ELF-1 (cell line): ENCODE measurements around the gene CEP57.
A peak's percentile ranks its signal among the peaks of the same experiment; 100 is the strongest.
"Not testable (repeated sequence)": the region's sequence is repeated elsewhere in the genome, so short reads cannot be mapped to it uniquely, and the experiment has no call there.

Experiments
- DNase-seq: peaks from one replicate; pipeline ENCODE4 v3.0.0-alpha.2; 2016; ENCODE audit warnings: low read depth, low spot score

CEP57 gene

GRCh38 chr11:95796501-95796900 is 6.2 kb downstream of the CEP57 start:
- DNase-seq: no peak

DNA sequence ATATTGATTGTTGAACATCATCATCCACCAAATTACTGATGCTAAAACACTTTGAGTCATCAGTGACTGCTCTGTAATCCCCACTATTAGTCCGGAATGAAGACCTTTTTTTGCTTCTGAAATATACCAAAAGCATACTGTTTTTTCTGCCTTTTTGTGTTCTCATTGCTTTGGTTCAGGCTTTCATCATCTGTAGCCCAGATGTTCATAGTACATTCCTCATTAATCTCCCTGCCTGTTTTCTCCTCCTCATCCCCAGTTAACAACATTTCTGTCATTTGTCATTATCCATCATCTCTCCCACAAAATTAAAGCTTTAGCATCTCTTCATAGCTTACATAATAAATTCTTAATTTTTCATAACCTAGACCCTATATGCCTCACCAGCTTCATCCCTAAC is 9.2 kb downstream of the CEP57 start:
- DNase-seq: no peak

DNA sequence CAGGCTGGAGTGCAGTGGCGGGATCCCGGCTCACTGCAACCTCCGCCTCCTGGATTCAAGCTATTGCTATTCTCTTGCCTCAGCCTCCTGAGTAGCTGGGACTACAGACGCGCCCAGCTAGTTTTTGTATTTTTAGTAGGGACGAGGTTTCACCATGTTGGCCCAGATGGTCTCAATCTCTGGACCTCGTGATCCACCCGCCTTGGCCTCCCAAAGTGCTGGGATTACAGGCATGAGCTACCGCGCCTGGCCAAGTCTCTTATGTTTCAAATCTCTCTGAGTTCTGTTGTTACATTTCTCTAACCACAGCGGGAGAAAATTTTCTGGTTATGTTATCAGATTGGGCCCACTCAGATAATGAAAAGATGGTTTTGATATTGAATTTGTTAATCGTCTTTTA is 10.1 kb downstream of the CEP57 start:
- DNase-seq: no peak

GRCh38 chr11:95802806-95803205 is 12.5 kb downstream of the CEP57 start:
- DNase-seq: no peak

- DNase-seq: no peak
Observed at GRCh38 chr11:95803973-95804372, 13.7 kb downstream of the CEP57 start.

DNA sequence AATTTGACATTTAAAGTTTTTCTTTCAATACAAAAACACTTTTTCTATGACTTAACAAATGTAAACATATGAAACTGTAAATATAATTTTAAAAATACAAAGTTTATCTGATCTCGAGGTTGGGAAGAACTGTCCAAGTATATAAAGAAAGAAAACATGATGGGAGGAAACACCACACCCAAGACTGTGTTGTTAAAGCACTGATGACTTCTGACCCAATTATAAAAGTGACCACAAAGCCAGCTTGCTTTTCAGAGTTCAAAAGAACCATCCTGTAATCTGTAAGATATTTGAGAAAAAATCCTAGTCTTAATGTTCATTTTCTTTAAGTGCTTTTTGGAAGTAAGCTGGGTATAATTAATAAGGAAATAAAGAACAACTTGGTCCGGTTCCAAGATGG is 15.6 kb downstream of the CEP57 start:
- DNase-seq: no peak

DNA sequence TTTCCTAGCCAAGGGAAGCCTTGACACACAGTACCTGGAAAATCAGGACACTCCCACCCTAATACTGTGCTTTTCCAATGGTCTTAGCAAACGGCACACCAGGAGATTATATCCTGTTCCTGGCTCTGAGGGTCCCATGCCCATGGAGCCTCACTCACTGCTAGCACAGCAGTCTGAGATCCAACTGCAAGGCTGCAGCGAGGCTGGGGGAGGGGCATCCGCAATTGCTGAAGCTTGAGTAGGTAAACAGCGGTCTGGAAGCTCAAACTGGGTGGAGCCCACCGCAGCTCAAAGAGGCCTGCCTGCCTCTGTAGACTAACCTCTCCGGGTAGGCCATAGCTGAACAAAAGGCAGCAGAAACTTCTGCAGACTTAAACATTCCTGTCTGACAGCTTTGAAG is 16.2 kb downstream of the CEP57 start:
- not testable (repeated sequence) for DNase-seq

DNA sequence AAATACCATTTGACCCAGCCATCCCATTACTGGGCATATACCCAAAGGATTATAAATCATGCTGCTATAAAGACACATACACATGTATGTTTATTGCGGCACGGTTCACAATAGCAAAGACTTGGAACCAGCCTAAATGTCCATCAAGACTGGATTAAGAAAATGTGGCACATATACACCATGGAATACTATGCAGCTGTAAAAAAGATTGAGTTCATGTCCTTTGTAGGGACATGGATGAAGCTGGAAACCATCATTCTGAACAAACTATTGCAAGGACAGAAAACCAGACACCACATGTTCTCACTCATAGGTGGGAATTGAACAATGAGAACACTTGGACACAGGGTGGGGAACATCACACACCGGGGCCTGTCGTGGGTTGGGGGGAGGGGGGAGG is 20.8 kb downstream of the CEP57 start:
- not testable (repeated sequence) for DNase-seq

DNA sequence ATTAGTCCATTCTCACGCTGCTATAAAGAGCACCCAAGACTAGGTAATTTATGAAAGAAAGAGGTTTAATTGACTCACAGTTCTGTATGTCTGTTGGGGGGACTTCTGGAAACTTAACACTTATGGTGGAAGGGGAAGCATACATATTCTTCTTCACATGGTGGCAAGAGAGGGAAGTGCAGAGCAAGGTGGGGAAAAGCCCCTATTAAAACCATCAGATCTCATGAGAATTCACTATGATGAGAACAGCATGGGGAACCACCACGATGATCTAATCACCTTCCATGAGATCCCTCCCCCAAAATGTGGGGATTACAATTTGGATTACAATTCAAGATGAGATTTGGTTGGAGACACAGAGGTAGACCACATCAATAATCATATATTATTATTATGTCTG is 25.7 kb downstream of the CEP57 start:
- no peak for DNase-seq

DNA sequence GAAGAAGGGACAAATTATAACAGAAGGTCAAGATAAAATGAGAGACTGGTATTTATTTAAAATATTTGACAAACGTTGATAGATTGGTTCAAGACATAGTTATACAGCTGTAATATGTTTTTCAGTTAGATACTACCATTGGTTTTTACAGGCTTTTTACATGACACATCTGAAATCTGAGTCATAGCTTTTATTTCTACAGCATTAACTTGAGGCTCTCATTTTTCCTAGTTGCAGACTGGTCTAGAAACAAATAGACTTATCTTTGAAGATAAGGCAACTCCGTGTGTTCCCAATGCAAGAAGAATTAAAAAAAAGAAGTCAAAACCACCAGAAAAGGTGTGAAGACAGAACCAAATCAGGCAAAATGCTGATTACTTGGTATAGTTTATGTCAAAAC is 31.3 kb downstream of the CEP57 start:
- no peak for DNase-seq

DNA sequence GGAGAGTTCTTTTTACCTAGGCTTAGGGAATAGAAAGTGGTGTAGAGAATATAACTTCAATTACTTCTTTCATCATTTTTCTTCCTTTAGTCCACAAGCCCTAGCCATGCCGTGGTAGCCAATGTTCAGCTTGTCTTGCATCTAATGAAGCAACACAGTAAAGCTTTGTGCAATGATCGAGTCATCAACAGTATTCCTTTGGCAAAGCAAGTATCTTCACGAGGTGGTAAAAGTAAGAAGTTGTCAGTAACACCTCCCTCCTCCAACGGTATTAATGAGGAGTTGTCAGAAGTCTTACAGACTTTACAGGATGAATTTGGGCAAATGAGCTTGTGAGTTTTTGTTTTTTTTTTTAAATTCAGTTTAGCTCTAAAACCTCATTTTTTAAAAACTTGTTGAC is 37.4 kb downstream of the CEP57 start:
- DNase-seq: no peak

DNA sequence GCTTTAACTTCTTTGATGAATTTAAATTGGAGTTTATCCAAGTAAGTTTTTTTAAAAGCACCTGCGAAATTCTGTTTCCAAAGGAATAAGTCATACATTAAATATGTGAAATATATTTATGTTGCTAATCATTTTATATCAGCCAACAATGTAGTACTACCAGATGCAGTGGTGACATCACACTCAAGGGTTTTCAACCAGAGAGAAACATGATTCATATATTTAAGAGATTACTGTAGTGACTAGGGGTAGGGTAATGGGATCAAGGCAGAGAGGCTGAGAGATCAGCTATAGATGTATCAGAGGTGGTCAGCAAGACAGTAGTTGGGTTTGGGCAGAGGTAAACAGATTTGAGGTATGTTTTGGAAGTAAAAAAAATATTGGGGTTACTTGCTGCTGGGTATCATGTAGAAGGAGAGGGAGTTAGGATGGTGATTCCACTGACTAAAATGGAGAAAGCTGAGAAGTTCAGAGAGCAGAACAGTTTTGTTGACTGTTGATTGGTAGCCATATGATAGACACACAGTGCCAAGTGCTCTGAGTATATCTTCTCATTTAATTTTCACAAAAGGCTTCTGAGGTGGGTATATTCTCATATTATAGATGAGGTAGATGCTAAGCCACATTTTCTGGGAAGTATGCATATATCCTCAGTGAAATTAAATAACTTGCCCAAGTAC is 39.4 kb downstream of the CEP57 start:
- no peak for DNase-seq

DNA sequence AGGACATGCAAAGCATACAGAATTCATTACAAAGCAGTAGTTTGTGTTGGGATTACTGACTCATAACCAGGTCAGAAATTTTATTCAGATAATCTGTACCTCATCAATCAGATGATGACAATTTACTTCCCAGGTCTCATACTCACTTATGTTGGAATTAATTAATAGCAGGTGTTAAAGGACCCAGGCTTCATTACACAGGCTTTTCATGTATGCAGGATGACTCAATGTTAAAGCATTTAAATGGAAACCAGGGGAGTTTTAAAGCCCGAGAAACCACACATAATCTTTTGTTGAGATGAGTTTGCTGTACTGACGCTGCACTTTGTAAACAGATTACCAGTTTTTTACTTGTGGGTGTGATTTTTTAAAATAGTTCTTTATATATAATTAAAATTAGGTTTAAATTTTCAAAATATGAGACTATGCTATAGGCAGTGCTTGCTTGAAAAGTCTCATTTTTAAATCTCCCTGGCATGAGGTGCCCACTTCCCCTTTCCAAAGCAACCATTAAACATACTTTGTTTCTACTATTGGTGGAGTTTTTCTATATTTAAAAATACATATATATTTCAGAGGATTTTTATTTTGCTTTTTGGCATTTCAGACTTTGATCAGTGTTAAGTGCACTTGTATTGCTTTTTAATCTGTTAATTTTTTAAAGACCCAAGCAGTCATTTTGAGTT is 41.0 kb downstream of the CEP57 start:
- DNase-seq: no peak

- DNase-seq: no peak
Observed at GRCh38 chr11:95832763-95833162, 42.5 kb downstream of the CEP57 start.

DNA sequence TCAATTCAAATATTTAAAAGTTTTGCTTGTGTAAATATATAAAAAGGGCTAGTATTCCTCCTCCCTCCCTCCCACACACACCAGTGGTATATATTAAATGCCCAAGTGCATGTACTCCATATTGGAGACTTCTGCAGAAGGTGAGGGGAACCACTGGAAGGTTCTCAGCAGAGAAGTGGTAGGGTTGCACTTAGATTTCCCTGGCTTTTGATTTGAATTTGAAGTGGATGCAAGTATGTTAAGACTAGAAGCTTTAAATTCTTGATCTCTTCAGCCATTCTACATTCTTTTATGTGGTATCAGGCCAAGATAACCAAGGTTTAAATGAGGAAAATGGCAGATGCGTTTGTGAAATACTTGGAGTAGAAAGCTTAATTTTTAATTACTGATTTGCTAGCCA is 43.1 kb downstream of the CEP57 start:
- no peak for DNase-seq

DNA sequence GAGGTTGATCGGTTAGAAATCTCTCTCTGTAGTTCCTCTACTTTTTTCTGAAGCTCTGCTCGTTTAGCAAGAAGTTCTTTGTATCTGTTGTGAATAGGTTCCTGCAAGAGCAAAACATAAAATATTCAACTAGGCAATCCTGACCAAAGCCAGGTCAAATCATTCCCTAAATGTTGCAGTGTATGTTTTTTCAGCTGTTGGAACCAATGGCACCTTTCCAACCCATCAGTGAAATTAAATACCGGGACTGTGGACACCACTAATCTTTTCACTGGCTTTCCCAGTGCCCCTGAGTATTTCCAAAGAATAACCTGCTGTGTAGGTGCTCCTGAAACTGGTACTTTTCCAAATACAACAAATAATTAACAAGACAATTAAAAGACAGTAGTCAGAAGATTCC is 45.1 kb downstream of the CEP57 start:
- DNase-seq: no peak

GRCh38 chr11:95835768-95836488 is 45.6 kb downstream of the CEP57 start:
- peak; percentile 63 for DNase-seq

- no peak for DNase-seq
Observed at GRCh38 chr11:95845167-95845566, 54.9 kb downstream of the CEP57 start.

DNA sequence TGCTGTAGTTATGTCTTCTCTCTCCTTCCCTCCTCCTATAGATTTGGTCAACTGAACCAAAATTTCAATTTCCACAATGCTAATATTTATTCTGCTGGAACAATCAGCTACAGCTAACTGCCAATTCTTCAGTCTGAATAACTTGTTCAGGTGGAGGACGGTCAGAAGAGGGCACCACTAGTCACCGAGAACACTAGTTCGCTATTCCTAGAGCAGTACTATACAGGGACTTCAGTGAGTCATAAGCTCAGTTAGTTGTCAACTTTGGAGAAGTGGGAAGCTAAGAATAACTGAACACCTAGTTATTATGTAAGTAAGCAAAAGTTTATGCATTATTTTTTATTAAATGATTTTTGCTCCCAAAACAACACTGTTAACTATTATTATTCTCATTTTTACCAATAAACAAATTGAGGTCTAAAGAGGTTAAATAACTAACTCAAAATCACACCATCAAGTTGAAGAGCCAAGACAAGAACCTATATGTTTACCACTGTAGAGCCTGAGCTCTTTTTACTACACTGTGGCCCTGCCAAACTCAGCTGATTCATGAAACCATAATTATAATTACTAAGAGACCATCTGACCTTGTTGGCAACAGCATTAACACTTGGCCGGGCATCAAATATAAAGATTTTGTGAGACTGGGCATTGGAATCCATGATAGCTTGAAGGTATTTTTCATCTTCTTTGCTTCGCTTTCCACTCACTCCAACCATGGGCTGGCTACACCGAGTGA is 59.0 kb downstream of the CEP57 start:
- peak; percentile 11 for DNase-seq

DNA sequence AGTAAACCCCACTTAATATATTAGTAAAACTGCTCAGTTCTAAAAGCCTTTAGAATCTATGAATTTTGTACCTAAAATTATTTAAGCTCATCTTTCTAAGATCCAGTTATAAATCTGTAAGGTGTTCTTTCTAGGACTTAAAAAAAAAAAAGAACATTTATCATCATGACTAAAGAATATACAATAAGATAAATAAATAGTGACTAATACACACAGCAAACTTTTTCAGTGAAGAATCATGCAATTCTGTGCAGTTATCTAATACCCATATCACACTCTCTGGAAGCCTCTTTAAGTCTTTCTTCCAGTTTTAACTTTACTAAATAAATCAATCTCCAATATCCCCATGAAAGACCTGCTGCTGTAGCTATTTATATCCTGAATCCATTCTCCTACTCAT is 59.8 kb downstream of the CEP57 start:
- no peak for DNase-seq

GRCh38 chr11:95853138-95853537 is 62.8 kb downstream of the CEP57 start:
- DNase-seq: no peak

DNA sequence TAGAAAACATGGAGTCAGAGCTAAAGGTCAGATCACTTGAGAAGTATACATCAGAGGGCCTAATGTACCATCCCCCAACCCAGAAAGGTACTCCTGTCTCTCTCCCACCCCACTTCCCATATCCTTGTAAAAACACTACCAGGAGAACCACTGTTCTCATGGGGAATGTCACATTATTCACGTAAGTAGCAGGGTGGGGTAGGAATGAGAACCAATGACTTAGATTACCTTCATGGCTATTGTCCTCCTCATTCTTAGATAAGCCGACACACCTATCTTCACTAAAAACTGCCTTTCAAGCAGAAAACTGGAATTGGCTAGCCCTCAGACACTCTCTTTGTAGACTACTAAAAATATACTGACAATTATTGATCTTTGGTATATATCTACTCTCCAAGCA is 63.6 kb downstream of the CEP57 start:
- no peak for DNase-seq
